OCI-LY7 (cell line): ENCODE results near the gene DHCR7.

Source experiments
- CTCF ChIP-seq: fragments of 200-600 bp; sonication (generic); conservative IDR thresholded peaks from 2 replicates; pipeline ENCODE4 v1.5.1; 2014; ENCODE audit warnings: mild to moderate bottlenecking, antibody characterized with exemption, low read length, moderate library complexity, mixed read lengths
- EZH2phosphoT487 ChIP-seq: fragments of 200-600 bp; sonication (generic); IDR thresholded peaks from 2 replicates; pipeline ENCODE4 v1.6.1; 2018; ENCODE audit warnings: low read depth, borderline replicate concordance, mild to moderate bottlenecking, mixed run types, antibody characterized with exemption, low read length, moderate library complexity, mixed read lengths

- TF ChIP-seq CTCF: no peak
- TF ChIP-seq EZH2phosphoT487: no peak
Observed at GRCh38 chr11:71393283-71393682, 54.9 kb downstream of the DHCR7 start.
